ENCODE data around the gene KRT81.
"Not testable (repeated sequence)": the region's sequence is repeated elsewhere in the genome, so short reads cannot be mapped to it uniquely, and the experiment has no call there.

Gene KRT81

DNA sequence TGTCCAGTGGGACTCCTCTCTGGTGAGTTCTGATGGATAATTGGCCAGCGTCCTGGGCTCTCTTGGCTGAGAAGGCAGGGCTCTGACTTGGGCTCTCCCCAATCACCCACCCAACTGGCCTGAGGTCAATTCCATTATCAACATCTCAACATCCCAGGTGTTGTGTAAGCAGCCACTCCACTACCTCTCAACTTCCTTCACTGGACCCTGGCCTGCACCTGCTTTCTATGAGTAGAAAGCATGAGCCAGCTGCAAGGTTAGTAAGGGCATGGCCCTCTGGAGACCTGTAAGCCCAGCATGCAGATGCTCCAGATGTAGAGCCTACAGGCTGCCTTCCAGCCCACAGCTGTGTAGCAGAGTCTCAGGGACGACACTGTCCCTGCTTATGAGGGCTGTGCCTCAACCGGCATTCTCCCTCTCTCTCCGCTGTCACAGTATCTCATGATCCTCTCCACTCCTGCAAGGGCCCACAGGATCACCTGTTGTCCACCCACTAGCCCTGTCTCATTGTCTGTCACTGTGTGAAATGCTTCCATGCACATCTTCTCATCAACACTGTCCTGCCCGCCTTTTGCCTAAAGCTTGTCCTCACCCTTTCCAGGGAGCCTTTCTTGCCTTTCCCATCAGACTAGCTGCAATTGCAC, 5.4 kb upstream of the KRT81 start:
- DNase-seq (ENCODE audit: low read depth) = no peak

DNA sequence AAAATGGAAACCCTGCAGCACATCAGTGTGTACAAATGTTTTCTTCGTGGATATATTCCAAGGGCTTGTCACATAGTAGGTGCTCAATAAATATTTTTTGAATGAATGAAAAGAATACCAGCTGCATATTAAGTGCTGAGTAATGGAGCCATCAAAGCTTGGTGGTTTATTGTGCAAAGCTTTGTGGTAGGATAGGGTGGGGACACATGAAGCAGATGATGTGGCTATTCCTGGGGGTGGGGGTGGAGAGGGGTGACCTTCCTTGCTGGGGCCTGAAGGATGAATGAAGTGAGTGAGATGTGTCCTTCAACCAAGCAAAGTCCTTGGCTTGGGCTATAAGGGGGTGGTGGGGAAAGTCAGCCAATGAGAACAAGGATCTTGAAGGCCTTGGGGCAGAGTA, 4.3 kb upstream of the KRT81 start:
- no peak for DNase-seq (ENCODE audit: low read depth)

- DNase-seq (ENCODE audit: low read depth) = no peak
Measured at GRCh38 chr12:52294803-52295202, 3.5 kb upstream of the KRT81 start.

- DNase-seq (ENCODE audit: low read depth) = no peak
Measured at GRCh38 chr12:52293926-52294325, 2.6 kb upstream of the KRT81 start.

DNA sequence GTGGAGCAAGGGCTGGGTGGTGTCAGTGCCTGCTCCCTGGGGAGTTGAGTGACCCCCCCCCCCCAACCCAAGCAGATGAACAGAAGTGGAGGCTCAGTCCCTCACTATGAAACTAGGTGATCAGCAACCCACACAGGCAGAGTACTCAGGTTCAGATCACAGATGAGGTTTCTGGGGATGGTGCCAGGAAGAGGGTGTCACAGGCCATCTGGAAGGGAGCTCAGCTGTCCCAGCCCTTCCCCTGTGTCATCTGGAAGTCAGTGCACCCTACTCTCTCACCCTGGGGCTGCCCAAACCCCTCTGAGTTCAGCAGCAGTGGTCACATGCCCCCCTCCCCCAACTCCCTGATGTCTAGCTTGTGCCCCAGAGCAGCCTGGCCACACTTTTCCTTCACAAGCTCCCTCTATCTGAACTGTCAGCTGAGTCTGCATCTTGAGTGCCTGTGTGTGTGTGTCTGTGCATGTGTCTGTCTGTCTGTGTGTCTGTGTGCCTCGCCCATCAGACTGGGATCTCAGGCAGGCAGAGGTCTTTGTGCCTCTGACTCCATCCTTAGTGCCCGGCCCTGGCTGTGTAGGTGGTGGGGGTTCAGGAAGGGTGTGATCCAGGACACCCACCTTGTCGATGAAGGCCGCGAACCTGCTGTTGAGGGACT, 725 bp downstream of the KRT81 start:
- DNase-seq (ENCODE audit: low read depth) = not testable (repeated sequence)

- not testable (repeated sequence) for DNase-seq (ENCODE audit: low read depth)
Measured at GRCh38 chr12:52287816-52288805, 3.2 kb downstream of the KRT81 start.

DNA sequence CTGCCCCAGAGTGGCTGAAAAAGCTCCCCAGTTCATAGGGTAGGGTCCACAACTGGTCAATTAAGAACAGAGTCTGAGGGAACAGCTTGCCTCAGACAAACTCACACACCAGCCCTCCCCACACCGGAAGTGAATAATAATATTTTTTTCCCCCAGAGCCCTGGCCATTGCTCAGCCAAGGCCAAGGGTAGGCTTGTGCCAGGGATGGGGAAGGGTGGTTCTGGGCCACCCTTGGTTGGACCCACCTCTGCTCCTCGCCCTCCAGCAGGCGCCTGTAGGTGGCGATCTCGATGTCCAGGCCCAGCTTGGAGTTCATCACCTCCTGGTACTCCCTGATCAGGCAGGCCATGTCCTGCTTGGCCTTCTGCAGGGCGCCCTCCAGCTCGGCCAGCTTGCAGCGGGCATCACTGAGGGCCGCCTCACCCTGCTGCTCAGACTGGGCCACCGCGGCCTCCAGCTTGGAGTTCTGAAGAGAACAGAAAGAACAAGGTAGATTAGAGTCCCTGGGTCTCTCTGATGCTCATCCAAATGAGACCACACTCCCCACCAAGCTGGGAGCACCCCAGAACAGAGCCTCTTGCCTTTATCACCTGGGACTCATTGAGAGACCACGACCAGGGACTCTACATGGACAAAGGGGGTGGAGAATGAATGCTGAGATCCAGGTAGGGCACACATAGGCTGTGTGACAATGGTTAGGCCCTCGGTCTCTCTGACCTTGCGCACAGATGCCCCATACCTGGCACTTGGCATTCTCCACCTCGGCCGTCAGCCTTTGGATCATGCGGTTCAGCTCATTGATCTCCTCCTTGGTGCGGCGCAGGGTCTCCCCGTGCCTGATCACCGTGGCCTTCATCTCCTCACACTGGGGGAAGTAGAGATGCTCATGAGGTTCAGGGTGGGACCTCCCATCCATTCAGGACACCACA, 4.2 kb downstream of the KRT81 start:
- not testable (repeated sequence) for DNase-seq (ENCODE audit: low read depth)

GRCh38 chr12:52285851-52286530, 5.3 kb downstream of the KRT81 start:
- DNase-seq (ENCODE audit: low read depth) = no peak

DNA sequence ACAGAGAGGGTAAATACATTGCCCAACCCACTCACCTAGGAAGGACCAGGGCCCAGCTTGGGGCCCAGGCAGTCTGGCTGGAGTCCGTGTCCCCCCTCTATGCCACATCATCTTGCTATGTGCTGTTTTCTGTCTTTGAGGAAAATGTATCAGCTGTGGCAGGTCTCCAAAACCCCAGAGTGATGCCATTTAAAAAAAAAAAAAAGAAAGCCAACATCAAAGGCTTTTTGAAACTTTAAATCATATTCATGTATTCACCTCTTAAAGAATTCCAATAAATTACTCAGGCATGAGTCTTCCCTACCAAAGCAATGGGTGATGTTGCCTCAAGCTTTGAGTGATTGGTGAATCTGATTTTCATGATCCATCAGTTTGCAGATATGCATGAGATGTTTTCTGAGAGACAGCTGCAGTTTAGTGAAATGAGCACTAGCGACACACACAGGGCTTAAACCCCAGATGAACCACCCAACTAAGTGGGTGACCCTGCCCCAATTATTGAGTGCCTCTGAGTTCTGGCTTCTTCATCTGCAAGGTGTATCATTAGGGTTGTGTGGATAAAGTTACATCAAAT, 6.1 kb downstream of the KRT81 start:
- no peak for DNase-seq (ENCODE audit: low read depth)

- DNase-seq (ENCODE audit: low read depth) = no peak
Measured at GRCh38 chr12:52284562-52285171, 6.7 kb downstream of the KRT81 start.

DNA sequence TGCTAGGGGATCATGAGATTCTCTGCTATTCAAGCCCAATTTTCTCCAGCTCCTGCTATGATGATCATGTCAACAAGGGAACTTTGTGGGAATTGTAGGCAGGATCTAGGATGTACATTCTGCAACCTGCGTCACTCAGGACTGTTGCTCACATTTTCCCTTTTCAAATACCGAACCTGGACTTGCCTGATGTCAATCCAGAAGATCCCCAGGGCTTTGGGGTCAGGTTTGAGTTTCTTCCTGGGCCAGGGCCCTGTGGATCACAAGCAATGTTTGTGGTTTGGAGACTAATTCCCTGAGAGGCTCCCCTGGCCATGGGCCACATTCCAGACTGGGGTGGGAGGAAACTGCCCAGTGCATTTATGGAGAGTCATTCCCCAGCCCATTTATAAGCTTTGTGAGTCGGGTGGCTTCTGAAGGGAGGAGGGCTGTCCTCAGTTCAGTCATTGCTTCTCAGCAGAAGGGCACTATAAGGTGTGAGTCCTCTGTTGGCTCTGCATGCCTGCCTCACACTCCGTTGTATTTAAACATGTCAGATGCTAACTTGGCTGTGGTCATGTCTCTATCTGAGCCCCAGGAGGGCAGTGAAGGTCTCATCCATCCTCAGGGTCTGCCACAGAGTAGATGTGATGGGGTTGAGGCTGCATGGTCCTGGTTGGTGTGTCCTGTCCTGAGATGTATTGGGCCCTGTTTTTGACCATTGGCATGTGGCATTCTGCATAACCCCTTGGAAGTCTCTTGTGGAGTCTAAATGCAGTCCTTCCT, 10.4 kb downstream of the KRT81 start:
- peak; percentile 96 for DNase-seq (ENCODE audit: low read depth)

GRCh38 chr12:52280319-52280795, 11.0 kb downstream of the KRT81 start:
- peak; percentile 96 for DNase-seq (ENCODE audit: low read depth)

GRCh38 chr12:52279422-52280318, 11.7 kb downstream of the KRT81 start:
- DNase-seq (ENCODE audit: low read depth) = no peak

- peak; percentile 55 for DNase-seq (ENCODE audit: low read depth)
Measured at GRCh38 chr12:52278575-52279421, 12.5 kb downstream of the KRT81 start.

- DNase-seq (ENCODE audit: low read depth) = no peak
Measured at GRCh38 chr12:52277486-52278245, 13.7 kb downstream of the KRT81 start.

DNA sequence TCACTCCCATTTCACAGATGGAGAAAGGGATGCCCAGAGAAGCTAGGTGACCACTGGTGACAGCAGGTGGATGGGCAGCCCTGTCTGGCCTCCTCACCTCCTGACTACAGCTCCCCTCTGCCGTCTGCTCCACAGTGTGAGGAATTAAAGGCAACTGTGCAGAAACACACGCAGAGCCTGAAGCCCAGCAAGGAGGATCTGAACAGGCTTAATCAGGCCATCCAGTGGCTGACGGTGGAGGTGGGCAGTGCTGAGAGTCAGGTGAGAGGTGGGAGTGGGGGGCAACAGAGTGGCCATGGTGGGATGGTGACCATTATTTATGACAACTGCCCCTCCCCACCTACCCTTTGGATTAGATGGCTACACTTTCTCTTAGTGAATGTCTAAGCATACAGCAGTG, 15.6 kb downstream of the KRT81 start:
- no peak for DNase-seq (ENCODE audit: low read depth)
